ENCODE measurements around the gene PSPC1. TPM values are rescaled to one million over a fixed set of nuclear protein-coding genes. Genes with fewer than 3 reads are reported as not detected.

Gene PSPC1
- total RNA-seq, 4 donors from 2014 or later: 41.6 to 53.8 (median 44.1) TPM

GRCh38 chr13:19663416-19663979, 119.2 kb downstream of the PSPC1 start:
- intact Hi-C loops (cut with DNase I; ENCODE audit: low total_unique reads): no loop called here
- no peaks in the 10 kb centered on the region for H3K27me3 ChIP-seq
- no peak overlapping the region for H3K27ac ChIP-seq
- ATAC-seq: no peak
- H3K4me3 ChIP-seq: no peak overlapping the region
- no peaks in the 10 kb centered on the region for H3K9me3 ChIP-seq
- H3K4me1 ChIP-seq: no peaks in the 10 kb centered on the region
- peaks cover 0 to 90% of the 10 kb centered on the region in 2 donors for H3K36me3 ChIP-seq
- TF ChIP-seq CTCF (IDR thresholded peaks at IDR 0.05 in 4 of 5, conservative IDR thresholded peaks at IDR 0.05 in 1 of 5) (no peak), POLR2A (IDR thresholded peaks at IDR 0.05) (no peak)
- in situ Hi-C loops (cut with MboI; ENCODE audit: low sequenced_read_pairs in 4 of 4): loop anchor here in 1 of 4 donors (10.0 kb wide), 1 partner anchor 61 kb away; no protein-coding TSS in a partner anchor
- no peak for DNase-seq

GRCh38 chr13:19661561-19661960, 121.2 kb downstream of the PSPC1 start:
- Histone ChIP-seq H3K27me3 (no peaks in the 10 kb centered on the region), H3K27ac (no peak overlapping the region), H3K36me3 (peaks cover 0 to 71% of the 10 kb centered on the region in 2 donors), H3K4me1 (no peaks in the 10 kb centered on the region), H3K4me3 (no peak overlapping the region), H3K9me3 (no peaks in the 10 kb centered on the region)
- intact Hi-C loops (cut with DNase I; ENCODE audit: low total_unique reads): no loop called here
- DNase-seq (no peak), ATAC-seq (no peak)
- TF ChIP-seq CTCF (IDR thresholded peaks at IDR 0.05 in 4 of 5, conservative IDR thresholded peaks at IDR 0.05 in 1 of 5): no peak
- TF ChIP-seq POLR2A (IDR thresholded peaks at IDR 0.05): no peak
- in situ Hi-C loops (cut with MboI; ENCODE audit: low sequenced_read_pairs in 4 of 4): loop anchor here in 1 of 4 donors (10.0 kb wide), 1 partner anchor 63 kb away; no protein-coding TSS in a partner anchor

GRCh38 chr13:19661126-19661525, 121.6 kb downstream of the PSPC1 start:
- intact Hi-C loops (cut with DNase I; ENCODE audit: low total_unique reads): no loop called here
- no peaks in the 10 kb centered on the region for H3K9me3 ChIP-seq
- no peak for TF ChIP-seq POLR2A (IDR thresholded peaks at IDR 0.05)
- TF ChIP-seq CTCF (IDR thresholded peaks at IDR 0.05 in 4 of 5, conservative IDR thresholded peaks at IDR 0.05 in 1 of 5): no peak
- ATAC-seq: no peak
- H3K27ac ChIP-seq: no peak overlapping the region
- H3K4me3 ChIP-seq: no peak overlapping the region
- peaks cover 0 to 67% of the 10 kb centered on the region in 2 donors for H3K36me3 ChIP-seq
- in situ Hi-C loops (cut with MboI; ENCODE audit: low sequenced_read_pairs in 4 of 4): loop anchor here in 1 of 4 donors (10.0 kb wide), 1 partner anchor 64 kb away; no protein-coding TSS in a partner anchor
- no peak for DNase-seq
- no peaks in the 10 kb centered on the region for H3K27me3 ChIP-seq
- no peaks in the 10 kb centered on the region for H3K4me1 ChIP-seq

- H3K27me3 ChIP-seq: no peaks in the 10 kb centered on the region
- H3K27ac ChIP-seq: no peak overlapping the region
- H3K4me3 ChIP-seq: no peak overlapping the region
- in situ Hi-C loops (cut with MboI; ENCODE audit: low sequenced_read_pairs in 4 of 4): no loop called here
- H3K4me1 ChIP-seq: no peaks in the 10 kb centered on the region
- H3K36me3 ChIP-seq: peaks cover 0 to 50% of the 10 kb centered on the region in 2 donors
- intact Hi-C loops (cut with DNase I; ENCODE audit: low total_unique reads): no loop called here
- TF ChIP-seq CTCF (IDR thresholded peaks at IDR 0.05 in 4 of 5, conservative IDR thresholded peaks at IDR 0.05 in 1 of 5) (no peak), POLR2A (IDR thresholded peaks at IDR 0.05) (no peak)
- no peaks in the 10 kb centered on the region for H3K9me3 ChIP-seq
- no peak for DNase-seq
- no peak for ATAC-seq
Measured at GRCh38 chr13:19658831-19659230, 123.9 kb downstream of the PSPC1 start.

Measured in gastrocnemius medialis (tissue), 4 donors.